ENCODE data around the gene SOD1. TPM values are rescaled to one million over a fixed set of nuclear protein-coding genes. Genes with fewer than 3 reads are reported as not detected.
A peak's percentile ranks its signal among the peaks of the same experiment; 100 is the strongest.

SOD1 gene
- total and polyA plus RNA-seq, 10 of the 15 experiments (the other 5 are each of a cell fraction or from before 2014, with no cell fraction given) = 171 to 710 (median 313) TPM

GRCh38 chr21:31677047-31677446 lies 17.6 kb downstream of the SOD1 start (continued):
- TF ChIP-seq TAF1 (IDR thresholded peaks at IDR 0.05; ENCODE audit: borderline replicate concordance, low read depth, low read length) = no peak

- ChIA-PET POLR2A (no interaction called here), CTCF (interaction anchor here (1.5 kb wide), 1 partner anchor 55 kb away, joined by 4 read pairs; no protein-coding TSS in a partner anchor), RAD21 (ENCODE audit: unreplicated experiment) (no interaction called here), SMC1A (ENCODE audit: uncharacterized antibody, unreplicated experiment) (no interaction called here)
- FAIRE-seq (no peak), DNase-seq (ENCODE audit: low read depth, low spot score) (no peak), ATAC-seq (no peak)
- no peaks in the 10 kb centered on the region for H3K79me2 ChIP-seq (ENCODE audit: control insufficient read depth, insufficient read depth, low read length)
- no peaks in the 10 kb centered on the region for H3K4me1 ChIP-seq (ENCODE audit: control insufficient read depth, insufficient read depth, low read length)
- H3K4me3 ChIP-seq = no peak overlapping the region
- in situ Hi-C loops (cut with MboI) (no loop called here), intact Hi-C loops (cut with micrococcal nuclease; ENCODE audit: unreplicated experiment) (no loop called here)
- H2AFZ ChIP-seq (ENCODE audit: control insufficient read depth, low read depth, low read length) = no peak overlapping the region
- no peak for TF ChIP-seq FOS (IDR thresholded peaks at IDR 0.05; ENCODE audit: borderline replicate concordance, extremely low read depth, insufficient read length)
- no peak for TF ChIP-seq LARP7 (IDR thresholded peaks at IDR 0.05)
- no peak for TF ChIP-seq NR2F1 (conservative IDR thresholded peaks at IDR 0.05)
- TF ChIP-seq ZZZ3 (IDR thresholded peaks at IDR 0.05; ENCODE audit: control insufficient read depth, insufficient read length, low read depth) = no peak
- 0 out of 2 replicates have a peak, but pooled peaks have one; percentile 30 for TF ChIP-seq POLR2AphosphoS5 (IDR thresholded peaks at IDR 0.05; ENCODE audit: low read length)
- TF ChIP-seq EGR1 (IDR thresholded peaks at IDR 0.05; ENCODE audit: borderline replicate concordance in 1 of 2, low read depth in 2 of 2, low read length in 2 of 2) = no peak
- no peak overlapping the region for H3K4me2 ChIP-seq (ENCODE audit: control insufficient read depth, insufficient read depth)
- WGBS (ENCODE audit: insufficient coverage, insufficient replicate concordance, low lambda C conversion rate, missing lambda C conversion rate) = 98% methylated on average over 2 of the region's 2 CpGs
- no peak overlapping the region for H3K9ac ChIP-seq (ENCODE audit: control insufficient read depth, insufficient read depth, low read length)
- no peaks in the 10 kb centered on the region for H3K9me3 ChIP-seq (replicated peaks; ENCODE audit: control insufficient read depth, insufficient read depth, low read length)
- H3K27me3 ChIP-seq (replicated peaks in 1 of 2; ENCODE audit: control insufficient read depth in 2 of 2, insufficient read depth in 2 of 2, low read length in 1 of 2) = no peaks in the 10 kb centered on the region
- H4K20me1 ChIP-seq (ENCODE audit: control insufficient read depth, insufficient read depth) = no peaks in the 10 kb centered on the region
- H3K27ac ChIP-seq (ENCODE audit: control insufficient read depth, insufficient read depth) = no peak overlapping the region
- peaks cover 0 to 9% of the 10 kb centered on the region in 2 experiments; a peak in 2 of 4 replicates for H3K36me3 ChIP-seq (ENCODE audit: control insufficient read depth in 2 of 2, insufficient read depth in 2 of 2, low read length in 1 of 2)
- no TSS peak for BruUV-seq (replicated peaks)
Measured at GRCh38 chr21:31678478-31678877, 19.0 kb downstream of the SOD1 start.

- DNase-seq (ENCODE audit: low read depth, low spot score) (no peak), ATAC-seq (no peak), FAIRE-seq (no peak)
- no TSS peak for BruUV-seq (replicated peaks)
- CTCF ChIA-PET = no interaction called here
- Histone ChIP-seq H3K36me3 (ENCODE audit: control insufficient read depth in 2 of 2, insufficient read depth in 2 of 2, low read length in 1 of 2) (peaks cover 2 to 24% of the 10 kb centered on the region in 2 experiments), H3K9ac (ENCODE audit: control insufficient read depth, insufficient read depth, low read length) (no peak overlapping the region), H3K4me2 (ENCODE audit: control insufficient read depth, insufficient read depth) (no peak overlapping the region), H4K20me1 (ENCODE audit: control insufficient read depth, insufficient read depth) (no peaks in the 10 kb centered on the region), H3K79me2 (ENCODE audit: control insufficient read depth, insufficient read depth, low read length) (no peaks in the 10 kb centered on the region), H3K27me3 (replicated peaks in 1 of 2; ENCODE audit: control insufficient read depth in 2 of 2, insufficient read depth in 2 of 2, low read length in 1 of 2) (no peaks in the 10 kb centered on the region), H3K27ac (ENCODE audit: control insufficient read depth, insufficient read depth) (no peak overlapping the region), H3K4me1 (ENCODE audit: control insufficient read depth, insufficient read depth, low read length) (no peaks in the 10 kb centered on the region), H2AFZ (ENCODE audit: control insufficient read depth, low read depth, low read length) (no peak overlapping the region), H3K4me3 (no peak overlapping the region), H3K9me3 (replicated peaks; ENCODE audit: control insufficient read depth, insufficient read depth, low read length) (no peaks in the 10 kb centered on the region)
- RAD21 ChIA-PET (ENCODE audit: unreplicated experiment) = no interaction called here
- intact Hi-C loops (cut with micrococcal nuclease; ENCODE audit: unreplicated experiment) (no loop called here), in situ Hi-C loops (cut with MboI) (no loop called here)
- SMC1A ChIA-PET (ENCODE audit: uncharacterized antibody, unreplicated experiment) = no interaction called here
- POLR2A ChIA-PET = no interaction called here
- TF ChIP-seq CHD1 (IDR thresholded peaks at IDR 0.05; ENCODE audit: low read depth, low read length) = no peak
- TF ChIP-seq TCF7 (IDR thresholded peaks at IDR 0.05; ENCODE audit: borderline replicate concordance) = no peak
- TF ChIP-seq RELB (IDR thresholded peaks at IDR 0.05; ENCODE audit: low read depth) = no peak
- TF ChIP-seq PML (IDR thresholded peaks at IDR 0.05; ENCODE audit: low read length) = no peak
- no peak for TF ChIP-seq YY1 (IDR thresholded peaks at IDR 0.05; ENCODE audit: low read depth, low read length)
- TF ChIP-seq MTA2 (IDR thresholded peaks at IDR 0.05; ENCODE audit: low read depth) = no peak
- TF ChIP-seq RBBP5 (conservative IDR thresholded peaks at IDR 0.05) = no peak
- TF ChIP-seq BCL3 (IDR thresholded peaks at IDR 0.05; ENCODE audit: borderline replicate concordance, insufficient read depth, low read depth, low read length, poor library complexity, severe bottlenecking) = no peak
- TF ChIP-seq MEF2B (IDR thresholded peaks at IDR 0.05; ENCODE audit: partially characterized antibody, poor library complexity, severe bottlenecking) = no peak
Measured at GRCh38 chr21:31682620-31683019, 23.1 kb downstream of the SOD1 start.

All from GM12878 (cell line).